H1 (cell line): ENCODE results near the gene TBP. TPM values are rescaled to one million over a fixed set of nuclear protein-coding genes. Genes with fewer than 3 reads are reported as not detected.

Experiments used
- KDM5A ChIP-seq: fragments of 200-600 bp; IDR thresholded peaks from 2 replicates; pipeline ENCODE4 v1.7.1; 2012; ENCODE audit warnings: mild to moderate bottlenecking, low read length, inconsistent platforms, mixed read lengths
- SIN3A ChIP-seq, 2 experiments: IDR thresholded peaks in 1 of 2; conservative IDR thresholded peaks in 1 of 2; 2 replicates each; pipeline ENCODE4 v1.6.1; 2011 to 2012; ENCODE audit warnings: low read length in 2 of 2, improper control_type of control experiment in 1 of 2, low read depth in 1 of 2, mild to moderate bottlenecking in 1 of 2
- polyA plus RNA-seq, 7 experiments: library from polyadenylated mRNA; depleted of rRNA in 3 of 7; stranded (reverse) in 5 of 7; unstranded in 2 of 7; fragments of >200 nt in 5 of 7; fragments of 200-250 nt in 2 of 7; gene quantifications; 1 replicate in 5 of 7; 2 replicates in 1 of 7; 4 replicates in 1 of 7; pipeline versions ENCODE4 v1.2.1 to v1.2.3, GENCODE V29; 2011 to 2013; ENCODE audit warnings: missing spikeins in 2 of 7, mixed read lengths in 2 of 7
- total RNA-seq: library from RNA; stranded (reverse); fragmentation: NEBNext Ultra II Directional; extraction: Animal tissue kit (Norgen Biotek cat#: 25700); gene quantifications from 2 replicates; pipeline ENCODE4 v1.2.1, GENCODE V29; 2021

Gene TBP
- total and polyA plus RNA-seq, 2 of the 8 experiments (the other 6 are each of a cell fraction or from before 2014, with no cell fraction given): 17.2 to 20.9 TPM

DNA sequence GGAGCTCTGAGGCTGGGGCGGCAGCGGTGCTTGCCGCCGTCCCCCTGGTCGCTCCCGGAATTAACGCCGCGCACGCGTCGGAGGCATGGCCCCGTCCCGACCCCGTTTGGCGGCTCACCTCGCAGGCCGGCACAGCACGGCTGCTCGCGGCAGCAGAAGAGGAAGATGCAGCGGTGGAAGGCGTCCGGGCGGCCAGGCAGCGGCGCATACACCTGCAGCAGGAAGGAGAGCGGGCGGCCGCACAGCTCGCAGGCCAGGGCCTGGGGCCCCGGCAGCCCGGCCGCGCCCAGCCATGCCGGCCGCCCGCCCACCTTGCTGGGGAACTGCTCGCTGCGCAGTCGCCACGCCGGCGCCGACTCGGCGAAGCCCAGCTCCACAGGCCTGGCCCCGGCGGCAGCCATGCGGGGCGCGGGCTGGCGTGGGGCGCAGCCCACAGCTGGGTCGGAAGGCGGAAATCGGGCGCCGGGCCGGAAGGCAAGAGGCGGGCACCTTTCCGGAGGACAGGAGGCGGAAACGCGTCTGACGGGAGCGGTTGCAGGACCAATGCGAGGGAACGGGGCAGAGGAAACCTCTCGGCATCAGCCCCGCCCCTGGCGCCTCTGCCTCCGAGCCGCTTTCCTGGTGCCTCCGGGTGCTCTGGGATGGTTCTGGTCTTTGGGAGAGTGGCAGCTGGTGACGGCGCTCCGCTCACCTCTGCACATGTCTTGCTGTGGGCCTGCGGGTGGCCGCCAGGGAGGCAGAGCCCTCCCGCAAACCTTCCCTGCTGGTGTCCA lies 30.2 kb downstream of the TBP start, which contains the start of gene PDCD2 (continued):
- TF ChIP-seq SIN3A (conservative IDR thresholded peaks at IDR 0.05 in 1 of 2, IDR thresholded peaks at IDR 0.05 in 1 of 2; ENCODE audit: low read depth in 1 of 2, low read length in 2 of 2): peak in 1 of 2 experiments; percentile 83; a peak in 2 of 4 replicates
- TF ChIP-seq KDM5A: no peak; the same call in none of the 2 replicates
